GM12801 (cell line): ENCODE measurements around the gene CENPH.

Source experiments
- CTCF ChIP-seq: IDR thresholded peaks from one replicate; pipeline ENCODE4 v1.5.1; 2011; ENCODE audit warnings: control low read depth; ENCODE audit not compliant: insufficient read length; ENCODE audit errors: extremely low read depth

Gene CENPH

GRCh38 chr5:69248019-69248418 lies 58.6 kb downstream of the CENPH start:
- no peak for TF ChIP-seq CTCF

- no peak for TF ChIP-seq CTCF
Measured at GRCh38 chr5:69250593-69250992, 61.2 kb downstream of the CENPH start.

GRCh38 chr5:69252437-69252836 lies 63.1 kb downstream of the CENPH start:
- TF ChIP-seq CTCF = no peak

- no peak for TF ChIP-seq CTCF
Measured at GRCh38 chr5:69257577-69257976, 68.2 kb downstream of the CENPH start.
